Fibroblast of skin of left quadriceps (primary cell): Measurements from ENCODE around the gene CTDSP2.

Experiments used
- DNase-seq, 2 experiments: peaks; one replicate each; pipeline ENCODE4 v3.0.0-alpha.2; 2013; ENCODE audit warnings: low read depth in 2 of 2

CTDSP2 gene

GRCh38 chr12:57816001-57816854 is 30.3 kb downstream of the CTDSP2 start:
- no peak for DNase-seq

GRCh38 chr12:57815177-57816000 is 31.1 kb downstream of the CTDSP2 start:
- no peak for DNase-seq

- DNase-seq: no peak
These were observed 32.4 kb downstream of the CTDSP2 start for GRCh38 chr12:57813971-57814772.

- DNase-seq: no peak
These were observed 33.2 kb downstream of the CTDSP2 start for GRCh38 chr12:57813111-57813970.

GRCh38 chr12:57811028-57811755 is 35.3 kb downstream of the CTDSP2 start:
- DNase-seq: no peak

GRCh38 chr12:57810450-57810849 is 36.1 kb downstream of the CTDSP2 start:
- peak; percentile 32 to 37 for DNase-seq

- no peak for DNase-seq
These were observed 37.1 kb downstream of the CTDSP2 start for GRCh38 chr12:57809425-57809824.

GRCh38 chr12:57808351-57808750 is 38.2 kb downstream of the CTDSP2 start:
- DNase-seq: no peak

- no peak for DNase-seq
These were observed 39.2 kb downstream of the CTDSP2 start for GRCh38 chr12:57807285-57807684.

GRCh38 chr12:57806677-57807076 is 39.9 kb downstream of the CTDSP2 start:
- DNase-seq: no peak

- DNase-seq: no peak
These were observed 43.1 kb downstream of the CTDSP2 start for GRCh38 chr12:57803319-57803893.

GRCh38 chr12:57802607-57803006 is 43.9 kb downstream of the CTDSP2 start:
- DNase-seq: no peak

GRCh38 chr12:57800965-57801364 is 45.6 kb downstream of the CTDSP2 start:
- DNase-seq: no peak

- no peak for DNase-seq
These were observed 48.6 kb downstream of the CTDSP2 start for GRCh38 chr12:57797933-57798332.

- no peak for DNase-seq
These were observed 49.5 kb downstream of the CTDSP2 start for GRCh38 chr12:57796996-57797395.

- no peak for DNase-seq
These were observed 51.2 kb downstream of the CTDSP2 start for GRCh38 chr12:57795354-57795753.

GRCh38 chr12:57793920-57794319 is 52.6 kb downstream of the CTDSP2 start:
- DNase-seq: peak; percentile 60 to 61

- no peak for DNase-seq
These were observed 62.7 kb downstream of the CTDSP2 start for GRCh38 chr12:57783861-57784260.

GRCh38 chr12:57783466-57783801 is 63.1 kb downstream of the CTDSP2 start:
- no peak for DNase-seq
